Adrenal gland (tissue), 5 donors: Measurements from ENCODE around the gene SUPT6H.

Experiments used
- CTCF ChIP-seq, 6 experiments: fragments of 450-650 bp in 4 of 6; fragments of 200-600 bp in 2 of 6; sonication (generic) in 1 of 6; IDR thresholded peaks; 1 replicate in 5 of 6; 2 replicates in 1 of 6; pipeline versions ENCODE4 v1.5.1 to v1.8.0; 2016 to 2021; ENCODE audit warnings: antibody characterized with exemption in 6 of 6, mild to moderate bottlenecking in 2 of 6, moderate library complexity in 1 of 6
- POLR2A ChIP-seq, 2 donors: fragments of 450-650 bp; IDR thresholded peaks; one replicate each; pipeline ENCODE4 v1.6.1; 2017; ENCODE audit warnings: antibody characterized with exemption in 2 of 2, mild to moderate bottlenecking in 2 of 2, moderate library complexity in 1 of 2
- donor health status: DM: no; HTN: no; CAD: no.

GRCh38 chr17:28667870-28668269, 5.9 kb downstream of the SUPT6H start:
- TF ChIP-seq CTCF (IDR thresholded peaks at IDR 0.05) (no peak), POLR2A (IDR thresholded peaks at IDR 0.05) (no peak)
